GM19468 (cell line): ENCODE results near the gene DTX1.
"Not testable (repeated sequence)": the region's sequence is repeated elsewhere in the genome, so short reads cannot be mapped to it uniquely, and the experiment has no call there.

ENCODE experiments used
- ATAC-seq: cut with Tn5 transposase; IDR thresholded peaks from one replicate; pipeline ENCODE4 v1.9.1; 2021; ENCODE audit warnings: mild to moderate bottlenecking, moderate library complexity, moderate number of reproducible peaks; ENCODE audit not compliant: unreplicated experiment; ENCODE audit errors: extremely low read depth

DTX1 gene

DNA sequence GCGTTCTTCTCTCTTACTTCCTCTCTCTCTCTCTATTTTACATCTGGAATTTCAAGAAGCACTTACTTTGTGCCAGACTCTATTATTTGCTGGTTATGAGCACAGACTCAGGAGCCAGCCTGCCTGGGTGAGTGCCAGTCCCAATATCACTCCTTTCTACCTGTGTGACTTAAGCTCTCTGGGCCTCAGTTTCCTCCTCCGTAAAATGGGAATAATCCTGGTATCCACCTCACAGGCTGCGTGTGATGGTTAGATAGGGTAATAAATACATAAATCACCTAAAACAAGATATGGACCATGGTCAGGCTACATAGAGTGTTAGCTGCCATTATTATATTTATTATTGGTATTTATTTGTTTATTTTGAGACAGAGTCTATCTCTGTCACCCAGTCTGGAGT is 54.7 kb downstream of the DTX1 start:
- no peak for ATAC-seq

DNA sequence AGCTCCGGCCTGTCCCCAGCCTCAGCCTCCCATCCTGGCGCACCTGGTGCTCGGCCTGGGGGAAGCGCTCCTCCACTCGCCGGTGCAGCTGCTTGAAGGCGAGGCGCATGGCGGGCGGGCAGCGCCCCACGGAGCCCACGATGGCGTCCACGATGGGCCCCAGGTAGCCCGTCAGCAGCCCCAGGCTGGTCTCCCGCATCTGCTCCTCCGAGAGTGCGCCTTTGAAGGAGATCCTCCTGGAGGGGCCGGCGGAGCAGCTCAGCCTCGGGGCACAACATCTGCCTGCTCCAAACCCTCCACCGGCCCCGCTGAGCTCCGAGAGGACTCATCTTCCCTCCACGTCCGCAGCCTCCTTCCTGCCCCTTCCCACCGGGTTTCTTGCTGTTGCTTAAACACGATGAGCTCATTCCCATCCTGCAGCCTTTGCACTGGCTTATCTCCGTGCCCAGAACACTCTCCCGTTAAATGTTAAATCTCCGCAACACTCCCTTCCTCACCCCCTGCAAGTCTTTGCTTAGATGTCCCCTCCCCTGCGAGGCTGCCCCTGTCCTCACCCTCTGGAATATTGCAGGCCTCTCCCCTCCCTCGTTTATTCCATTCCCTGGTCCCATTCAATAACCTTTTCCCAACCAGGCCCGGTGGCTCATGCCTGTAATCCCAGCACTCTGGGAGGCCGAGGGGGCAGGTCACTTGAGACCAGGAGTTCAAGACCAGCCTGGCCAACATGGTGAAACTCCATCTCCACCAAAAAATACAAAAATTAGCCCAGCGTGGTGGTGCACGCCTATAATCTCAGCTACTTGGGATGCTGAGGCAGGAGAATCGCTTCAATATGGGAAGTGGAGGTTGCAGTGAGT is 55.7 kb downstream of the DTX1 start:
- no peak for ATAC-seq

DNA sequence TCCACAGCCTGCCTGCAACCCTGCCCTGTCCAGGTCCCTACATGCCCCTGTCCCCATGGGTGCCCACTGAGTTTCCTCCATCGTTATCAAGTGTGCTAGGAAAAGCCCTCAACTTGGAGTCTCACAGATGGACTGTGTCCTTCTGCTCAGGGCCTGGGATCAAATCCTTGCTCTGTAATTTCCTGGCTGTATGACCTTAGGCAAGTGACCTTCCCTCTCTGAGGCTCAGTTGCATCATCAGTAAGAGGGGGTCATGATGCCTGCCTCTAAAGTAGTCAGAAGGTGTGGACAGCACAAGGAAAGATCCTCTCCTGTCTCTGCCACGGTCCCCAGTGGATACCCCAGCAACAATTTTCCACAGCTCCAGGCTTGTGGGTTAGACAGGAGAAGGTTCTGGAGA is 56.9 kb downstream of the DTX1 start:
- no peak for ATAC-seq

DNA sequence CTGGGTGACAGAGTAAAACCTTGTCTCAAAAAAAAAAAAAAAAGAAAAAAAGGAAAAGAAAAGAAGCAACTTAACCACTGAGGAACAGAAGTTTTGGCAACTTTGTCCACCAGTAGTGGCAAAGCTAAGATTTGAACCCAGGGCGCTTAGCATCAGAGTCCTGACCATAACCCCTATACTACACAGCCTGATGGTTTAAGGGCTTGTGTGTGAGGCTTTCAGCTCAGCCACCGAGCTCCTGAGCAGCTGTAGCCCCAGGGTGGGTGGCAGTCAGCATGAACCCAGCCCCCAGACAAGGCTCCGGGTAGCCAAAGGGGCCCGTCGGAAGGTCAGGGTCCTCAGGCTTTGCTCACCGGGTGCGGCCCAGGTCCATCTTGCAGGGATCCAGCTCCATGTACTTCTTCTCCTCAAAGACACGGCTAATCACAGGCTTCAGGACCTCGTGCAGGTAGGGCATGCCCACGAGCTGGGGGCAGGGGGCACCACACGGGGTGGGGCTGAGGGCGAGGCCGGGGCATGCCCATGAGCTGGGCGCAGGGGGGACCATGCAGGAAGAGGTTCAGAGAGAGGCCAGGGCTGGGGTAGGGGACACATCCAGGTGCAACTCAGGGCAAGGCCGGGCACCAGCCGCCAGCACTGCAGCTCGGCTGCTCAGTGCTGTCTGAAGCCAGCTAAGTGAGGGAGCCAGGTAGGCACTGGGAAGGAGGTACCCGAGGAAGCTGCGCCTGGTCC is 58.1 kb downstream of the DTX1 start:
- no peak for ATAC-seq

DNA sequence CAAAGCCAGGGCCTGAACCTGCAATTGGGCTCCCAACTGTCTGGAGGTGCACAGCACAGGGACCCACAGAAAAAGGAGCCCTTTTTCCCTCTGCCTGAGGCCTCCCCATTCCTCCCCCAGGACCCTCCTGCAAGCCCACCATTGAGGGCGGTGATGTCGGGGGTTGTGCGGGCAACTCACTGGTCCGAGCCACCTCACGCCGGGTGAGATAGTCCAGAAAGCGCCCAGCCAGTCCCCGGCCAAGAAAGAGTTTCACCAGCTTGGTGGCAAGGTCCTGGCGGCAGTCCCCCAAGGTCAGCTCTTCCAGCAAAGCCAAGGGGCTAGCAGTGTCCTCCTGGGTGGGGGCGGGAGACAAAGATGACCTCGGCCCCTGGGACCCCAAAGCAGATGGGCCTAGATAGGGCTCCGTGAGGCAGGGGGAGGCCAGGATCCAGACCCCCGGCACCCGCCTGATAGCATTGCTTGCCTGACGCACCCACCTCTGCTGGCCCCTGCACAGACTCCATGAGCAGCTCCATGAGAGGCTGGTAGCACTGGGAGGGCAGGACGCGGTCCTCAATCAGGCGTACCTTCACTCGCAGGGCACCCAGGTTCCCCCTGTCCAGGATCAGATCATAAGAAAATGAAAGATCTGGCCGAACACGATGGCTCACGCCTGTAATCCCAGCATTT is 59.1 kb downstream of the DTX1 start:
- no peak for ATAC-seq

DNA sequence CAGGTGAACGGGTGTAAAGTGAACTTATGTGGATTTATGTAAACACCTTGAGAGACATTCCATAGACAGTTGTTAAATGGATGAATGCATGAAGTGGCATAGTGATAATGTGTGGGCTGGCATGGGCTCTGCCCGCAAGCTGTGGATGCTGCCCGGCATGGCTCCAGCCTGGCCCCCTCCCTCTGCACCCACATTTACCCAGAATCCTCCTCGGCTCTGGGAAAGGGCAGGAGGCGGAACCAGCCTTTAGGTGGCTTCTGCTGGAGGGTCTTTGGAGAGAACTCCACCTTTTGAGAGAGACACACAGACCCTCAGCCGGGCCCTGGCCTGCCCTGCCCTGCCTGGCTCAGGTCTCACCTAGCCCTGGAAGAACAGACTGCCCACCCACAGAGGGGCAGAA is 60.3 kb downstream of the DTX1 start:
- ATAC-seq: no peak

DNA sequence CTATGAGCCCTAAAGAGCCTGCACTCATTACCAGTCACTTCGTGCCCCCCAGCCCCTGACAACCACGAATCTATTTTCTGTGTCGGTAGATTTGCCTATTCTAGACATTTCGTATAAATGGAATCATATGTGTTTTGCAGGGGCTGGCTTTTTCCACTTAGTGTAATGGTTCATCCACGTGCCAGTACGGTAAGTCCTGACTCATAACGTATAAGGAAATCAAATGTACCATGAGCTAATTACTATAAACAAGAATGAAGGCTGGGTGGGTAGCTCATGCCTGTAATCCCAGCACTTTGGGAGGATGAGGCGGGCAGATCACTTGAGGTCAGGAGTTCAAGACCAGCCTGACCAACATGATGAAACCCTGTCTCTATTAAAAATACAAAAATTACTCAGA is 61.2 kb downstream of the DTX1 start:
- ATAC-seq: not testable (repeated sequence)

DNA sequence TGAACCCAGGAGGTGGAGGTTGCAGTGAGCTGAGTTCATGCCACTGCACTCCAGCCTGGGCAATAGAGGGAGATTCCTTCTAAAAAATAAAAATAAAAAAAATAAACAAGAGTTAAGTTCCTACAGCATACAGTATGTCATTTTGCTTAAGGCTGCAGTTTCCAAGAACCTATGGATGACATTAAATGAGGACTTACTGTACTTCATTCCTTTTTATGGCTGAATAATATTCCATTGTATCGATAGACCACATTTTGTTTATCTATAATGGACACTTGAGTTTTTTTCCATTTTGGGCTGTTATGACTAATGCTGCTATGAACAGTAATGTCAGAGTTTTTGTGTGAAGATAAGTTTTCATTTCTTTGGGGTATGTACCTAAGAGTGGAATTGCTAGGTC is 61.6 kb downstream of the DTX1 start:
- ATAC-seq: no peak

DNA sequence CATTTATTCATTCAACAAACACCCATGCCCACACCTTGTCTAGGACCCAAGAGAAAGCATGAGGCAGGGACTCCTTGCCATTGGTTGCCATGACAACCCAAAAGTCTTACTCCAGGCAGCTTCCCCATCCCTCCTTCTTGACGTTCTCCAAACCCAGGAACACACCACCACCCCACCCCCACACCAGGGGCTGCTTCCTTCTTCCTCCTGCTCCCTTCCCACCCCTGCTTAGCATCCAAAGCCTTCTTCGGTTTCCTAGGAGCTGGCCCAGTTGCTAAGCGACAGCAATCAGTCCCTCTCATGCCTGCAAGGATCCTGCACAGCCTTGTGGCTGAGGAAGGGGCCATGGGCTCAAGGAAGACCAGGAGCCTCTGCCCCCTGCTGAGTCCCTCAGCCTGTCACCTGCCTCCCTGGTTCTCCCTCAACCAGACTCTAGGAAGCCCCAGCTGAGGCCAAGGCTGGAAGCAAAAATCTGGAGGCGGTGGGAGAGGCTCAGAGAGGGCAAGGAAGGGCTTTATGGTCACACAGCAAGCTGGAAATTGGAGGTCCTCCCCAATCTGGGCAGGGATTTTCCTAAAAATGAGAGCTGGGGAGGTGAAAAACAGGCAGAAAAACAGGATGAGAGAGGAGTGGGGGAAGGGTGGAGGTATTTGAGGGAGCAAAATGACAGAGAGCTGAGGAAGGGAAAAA is 63.6 kb downstream of the DTX1 start:
- no peak for ATAC-seq

DNA sequence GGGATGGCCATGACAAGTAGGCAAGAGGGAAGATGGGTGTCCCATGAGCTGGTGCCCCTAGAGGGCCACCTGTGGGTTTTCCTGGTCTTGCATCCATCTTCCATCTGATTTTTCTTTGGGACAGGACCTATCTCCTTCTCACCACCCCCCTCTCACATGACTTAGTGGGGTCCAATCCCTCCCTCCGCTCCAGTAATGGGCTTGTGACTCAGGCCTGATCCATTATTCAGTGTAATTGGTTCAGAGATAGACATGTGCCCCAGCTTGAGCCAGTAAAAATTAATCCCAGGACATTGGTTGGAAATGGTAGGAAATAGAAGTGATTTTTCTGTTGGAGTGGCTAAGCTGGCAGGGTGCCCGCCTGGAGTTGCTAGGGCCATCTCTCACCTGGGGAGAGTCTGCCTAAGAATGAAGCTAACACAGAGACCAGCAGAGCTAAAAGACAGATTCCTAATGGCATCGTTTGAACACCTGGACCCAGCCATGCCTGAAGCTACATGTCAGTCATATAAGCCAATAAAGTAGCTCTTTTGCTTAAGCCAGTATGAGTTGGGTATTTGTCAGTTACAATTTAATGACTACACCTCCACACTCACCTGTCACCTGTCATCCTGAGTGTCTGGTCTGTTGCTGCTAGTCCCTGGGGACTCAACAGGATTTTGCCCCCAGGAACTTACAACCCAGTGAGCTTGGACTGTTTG is 64.3 kb downstream of the DTX1 start:
- ATAC-seq: no peak

DNA sequence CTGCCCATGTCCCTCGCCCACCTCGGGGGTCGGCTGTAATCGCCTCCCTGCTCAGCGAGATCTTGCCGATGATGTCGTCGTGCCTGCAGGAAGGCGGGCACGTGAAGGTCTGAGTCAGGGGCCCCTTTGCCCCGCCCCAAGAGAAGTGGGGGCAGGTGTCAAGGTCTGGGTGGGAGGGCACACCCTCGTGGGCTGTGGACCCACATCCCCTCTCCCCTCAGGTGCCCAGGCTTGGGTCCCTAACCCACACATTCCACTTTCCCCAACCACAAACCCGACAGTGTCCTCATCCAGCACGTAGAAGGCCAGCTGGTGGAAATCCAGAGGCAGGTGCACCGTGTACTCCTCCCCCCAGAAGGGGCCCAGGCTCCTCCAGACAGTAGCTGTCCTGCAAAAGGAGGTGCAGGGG is 71.3 kb downstream of the DTX1 start:
- no peak for ATAC-seq

DNA sequence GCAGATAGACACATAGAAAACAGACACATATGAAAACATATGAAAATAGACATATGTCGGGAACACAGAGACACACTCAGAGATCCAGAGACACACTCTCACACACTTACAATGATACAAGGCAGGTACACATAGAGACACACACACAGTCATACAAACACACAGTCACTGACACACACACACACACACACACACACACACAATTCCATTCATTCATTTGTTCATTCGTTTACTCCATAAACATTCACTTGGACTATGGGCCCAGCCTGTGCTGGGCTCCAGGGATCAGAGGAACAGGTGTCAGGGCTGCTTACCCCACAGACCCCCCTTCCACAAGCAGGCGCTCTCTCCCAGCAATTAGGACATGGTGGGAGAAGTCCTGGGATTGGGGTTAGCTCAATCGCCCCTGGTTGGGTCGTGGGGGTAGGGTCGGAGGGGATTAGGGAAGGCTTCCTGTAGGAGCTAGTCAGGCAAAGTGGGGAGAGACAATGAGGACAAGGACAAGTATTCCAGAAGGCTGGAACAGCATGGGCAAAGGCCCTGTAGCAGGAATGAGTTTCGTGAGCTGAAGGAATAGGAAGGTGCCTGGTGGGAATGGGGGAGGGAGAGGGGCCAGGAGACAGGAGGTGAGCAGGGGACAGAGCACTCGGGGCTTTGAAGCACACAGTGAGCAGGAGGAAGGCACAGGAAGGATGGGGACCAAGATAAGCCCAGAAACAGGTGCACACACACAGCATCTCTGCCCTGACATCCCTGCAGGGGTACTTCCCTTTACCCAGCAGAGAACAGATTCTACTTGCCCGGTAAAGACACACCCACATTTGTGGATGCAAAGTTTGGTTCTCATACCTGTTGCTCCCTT is 72.5 kb downstream of the DTX1 start:
- ATAC-seq: no peak

DNA sequence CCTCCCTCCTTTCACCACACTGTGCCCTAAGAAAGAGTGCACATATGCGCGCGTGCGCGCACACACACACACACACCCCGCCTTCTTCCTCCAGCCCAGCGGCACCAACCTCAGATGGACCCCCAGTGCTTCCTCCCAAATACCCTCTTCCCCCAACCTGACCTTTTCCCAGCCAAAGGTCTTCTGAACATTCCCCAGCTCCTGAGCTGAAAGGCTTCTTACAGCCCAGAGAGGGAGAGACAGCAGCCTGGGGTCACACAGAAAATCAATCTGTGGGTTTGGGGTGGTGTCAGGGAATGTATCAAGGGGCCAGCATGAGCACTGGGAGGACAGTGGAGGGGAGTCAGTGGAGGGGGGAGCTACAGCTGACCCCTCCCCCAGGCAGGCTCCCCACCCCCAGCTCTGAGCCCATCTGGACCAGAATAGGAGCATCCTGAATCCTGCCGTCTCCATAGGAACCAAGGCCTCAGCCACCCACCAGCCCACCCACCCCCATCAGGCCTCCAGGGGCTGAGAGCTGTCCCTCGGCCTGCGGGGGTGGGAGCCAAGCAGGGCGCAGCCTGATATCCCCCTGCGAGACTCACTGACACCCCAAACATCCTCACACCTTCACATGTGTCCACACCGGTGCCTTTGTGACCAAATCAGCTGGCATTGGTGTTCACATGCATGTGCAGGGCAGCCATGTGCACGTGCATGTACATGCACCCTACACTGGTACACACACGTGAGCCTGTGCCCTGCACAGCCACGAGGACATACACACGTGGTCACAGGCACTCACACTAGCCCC is 73.3 kb downstream of the DTX1 start:
- ATAC-seq: no peak

DNA sequence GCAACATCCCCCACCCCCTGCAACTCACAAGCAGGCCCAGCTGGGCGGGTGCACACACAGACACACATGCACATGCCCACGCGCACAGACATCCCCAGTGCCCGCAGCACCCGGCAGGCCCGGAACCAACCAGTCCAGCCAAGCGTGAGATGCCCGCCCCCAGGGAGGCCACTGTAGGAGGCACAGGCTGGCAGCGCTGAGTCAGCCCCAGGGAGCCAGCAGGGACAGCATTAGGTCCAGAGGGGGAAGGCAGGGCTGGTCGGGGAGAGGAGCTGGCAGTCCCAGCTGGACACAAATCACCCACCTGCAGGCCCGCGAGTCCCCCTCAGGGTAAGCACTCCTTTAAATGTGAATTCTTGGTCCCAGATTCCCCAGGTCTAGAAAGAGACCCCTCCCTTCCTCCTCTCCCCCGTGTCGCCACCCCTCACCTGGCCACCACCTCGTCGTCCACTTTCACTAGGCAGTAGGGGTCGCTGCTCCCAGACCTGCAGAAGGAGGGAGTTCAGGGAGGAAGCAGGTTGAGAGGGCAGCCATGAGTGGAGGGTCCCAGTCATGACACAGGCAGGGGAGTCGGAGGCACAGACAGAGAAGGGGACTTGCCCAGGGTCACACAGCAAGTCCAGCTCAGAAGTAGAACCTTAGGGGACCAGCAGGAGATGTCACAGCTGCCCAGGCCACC is 74.1 kb downstream of the DTX1 start:
- ATAC-seq: no peak

DNA sequence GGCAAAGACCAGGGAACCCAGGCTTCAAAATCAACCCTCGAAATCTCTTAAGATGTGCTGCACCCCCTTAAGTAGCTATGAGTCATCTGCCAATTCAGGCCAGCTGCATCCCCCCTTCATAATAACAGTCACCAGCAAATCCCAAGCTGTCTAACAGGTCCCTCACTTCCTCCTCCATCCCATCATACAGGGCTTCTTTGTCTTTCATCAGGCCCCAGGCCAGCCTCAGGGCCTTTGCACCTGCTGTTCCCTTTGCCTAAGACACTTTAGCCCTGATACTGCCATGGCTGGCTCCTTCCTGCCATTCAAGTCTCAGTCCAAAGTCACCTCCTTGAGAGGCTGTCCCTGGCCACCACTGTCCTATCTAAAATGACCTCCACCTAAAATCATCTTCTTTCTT is 75.0 kb downstream of the DTX1 start:
- no peak for ATAC-seq

DNA sequence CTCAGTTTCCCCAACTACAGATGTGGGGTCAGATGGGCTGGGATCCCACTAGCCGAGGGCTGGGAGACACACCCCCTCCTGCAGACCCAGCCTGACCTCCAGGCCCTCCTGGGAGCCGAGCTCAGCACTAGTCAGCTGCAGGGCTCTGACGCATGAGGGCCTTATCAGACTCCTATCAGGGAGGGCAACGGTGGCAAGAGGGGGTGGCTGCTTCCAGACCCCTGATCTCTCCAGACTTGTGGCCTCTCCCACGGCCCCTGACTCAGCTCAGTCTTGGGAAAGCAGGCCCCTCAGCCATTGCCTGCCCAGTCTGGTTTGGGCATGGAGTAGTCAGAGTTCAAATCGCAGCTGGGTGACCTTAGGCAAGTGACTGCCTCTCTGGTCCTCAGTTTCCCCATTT is 76.5 kb downstream of the DTX1 start:
- ATAC-seq: no peak

DNA sequence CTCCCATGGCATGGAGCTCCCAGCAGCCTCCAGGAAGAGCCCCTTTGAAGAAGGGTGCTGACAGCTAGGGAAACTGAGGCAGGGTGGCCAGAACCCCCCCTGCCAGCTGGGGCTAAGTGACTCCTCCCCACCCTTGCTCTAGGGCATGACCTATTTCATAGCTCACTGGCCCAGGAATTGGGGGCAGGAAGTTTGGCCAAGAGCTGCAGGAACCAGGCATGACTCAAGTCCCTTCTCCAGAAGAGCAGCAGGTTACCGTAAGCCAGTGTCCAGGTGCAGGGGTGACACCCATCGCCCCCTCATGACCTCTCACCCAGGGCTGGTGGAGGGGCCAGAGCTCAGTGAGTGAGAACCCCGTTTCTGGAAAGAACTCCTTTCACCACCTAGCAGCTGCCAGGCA is 77.1 kb downstream of the DTX1 start:
- ATAC-seq: no peak

DNA sequence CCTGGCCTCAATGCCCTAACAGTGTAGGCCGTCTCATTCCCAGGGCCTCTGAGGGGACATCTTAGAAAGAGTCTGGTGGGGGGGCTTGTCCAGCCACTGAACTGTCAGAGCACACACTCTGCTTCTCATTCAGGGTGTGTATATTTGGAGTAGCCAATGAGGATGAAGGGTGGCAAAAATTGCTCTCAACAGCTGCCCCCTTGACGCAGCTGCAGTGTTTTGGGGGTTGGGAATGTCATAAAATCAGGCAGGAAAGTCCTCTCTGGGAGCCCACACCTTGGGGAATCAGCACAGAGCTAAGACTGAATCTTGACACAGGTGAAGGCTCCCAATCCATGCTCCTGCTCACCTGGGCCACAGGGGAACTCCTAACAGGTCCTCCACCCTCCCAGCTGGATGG is 77.5 kb downstream of the DTX1 start:
- no peak for ATAC-seq
